Peyer's patch (tissue), 4 donors: ENCODE measurements around the gene OLFM1.

Experiments used
- POLR2A ChIP-seq, 2 donors: fragments of 450-650 bp; IDR thresholded peaks; one replicate each; pipeline ENCODE4 v1.5.1; 2017; ENCODE audit warnings: antibody characterized with exemption in 2 of 2, mild to moderate bottlenecking in 2 of 2, moderate library complexity in 2 of 2
- TF ChIP-seq, protein P1 (sequence below), 6 experiments: fragments of 450-650 bp in 4 of 6; fragments of 200-600 bp in 2 of 6; sonication (generic) in 1 of 6; IDR thresholded peaks; one replicate each; pipeline ENCODE4 v1.5.1; 2017 to 2019; ENCODE audit warnings: antibody characterized with exemption in 6 of 6, mild to moderate bottlenecking in 3 of 6, moderate library complexity in 1 of 6

DNA sequence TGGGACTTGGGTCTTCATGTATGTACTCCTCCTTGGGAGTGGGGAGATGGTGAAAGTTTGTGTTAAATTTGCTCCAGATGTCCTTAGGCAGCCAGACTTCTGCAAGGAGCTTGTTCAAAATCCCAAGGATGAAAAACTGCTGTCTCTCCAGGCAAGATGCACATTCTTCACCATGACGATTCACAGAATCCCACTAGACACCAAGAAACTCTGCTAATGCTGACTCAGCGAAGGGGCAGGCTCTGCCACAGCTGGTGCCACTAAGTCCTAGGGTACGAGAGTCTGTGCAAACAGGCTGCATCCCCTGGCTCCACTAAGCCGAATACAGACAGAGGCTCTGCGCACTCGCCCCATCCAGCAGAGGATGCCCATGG is 71.1 kb downstream of the OLFM1 start:
- TF ChIP-seq POLR2A (IDR thresholded peaks at IDR 0.05) = no peak
- TF ChIP-seq, protein P1, sequence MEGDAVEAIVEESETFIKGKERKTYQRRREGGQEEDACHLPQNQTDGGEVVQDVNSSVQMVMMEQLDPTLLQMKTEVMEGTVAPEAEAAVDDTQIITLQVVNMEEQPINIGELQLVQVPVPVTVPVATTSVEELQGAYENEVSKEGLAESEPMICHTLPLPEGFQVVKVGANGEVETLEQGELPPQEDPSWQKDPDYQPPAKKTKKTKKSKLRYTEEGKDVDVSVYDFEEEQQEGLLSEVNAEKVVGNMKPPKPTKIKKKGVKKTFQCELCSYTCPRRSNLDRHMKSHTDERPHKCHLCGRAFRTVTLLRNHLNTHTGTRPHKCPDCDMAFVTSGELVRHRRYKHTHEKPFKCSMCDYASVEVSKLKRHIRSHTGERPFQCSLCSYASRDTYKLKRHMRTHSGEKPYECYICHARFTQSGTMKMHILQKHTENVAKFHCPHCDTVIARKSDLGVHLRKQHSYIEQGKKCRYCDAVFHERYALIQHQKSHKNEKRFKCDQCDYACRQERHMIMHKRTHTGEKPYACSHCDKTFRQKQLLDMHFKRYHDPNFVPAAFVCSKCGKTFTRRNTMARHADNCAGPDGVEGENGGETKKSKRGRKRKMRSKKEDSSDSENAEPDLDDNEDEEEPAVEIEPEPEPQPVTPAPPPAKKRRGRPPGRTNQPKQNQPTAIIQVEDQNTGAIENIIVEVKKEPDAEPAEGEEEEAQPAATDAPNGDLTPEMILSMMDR (IDR thresholded peaks at IDR 0.05) = no peak
